ENCODE data around the gene PPIL6.

DNA sequence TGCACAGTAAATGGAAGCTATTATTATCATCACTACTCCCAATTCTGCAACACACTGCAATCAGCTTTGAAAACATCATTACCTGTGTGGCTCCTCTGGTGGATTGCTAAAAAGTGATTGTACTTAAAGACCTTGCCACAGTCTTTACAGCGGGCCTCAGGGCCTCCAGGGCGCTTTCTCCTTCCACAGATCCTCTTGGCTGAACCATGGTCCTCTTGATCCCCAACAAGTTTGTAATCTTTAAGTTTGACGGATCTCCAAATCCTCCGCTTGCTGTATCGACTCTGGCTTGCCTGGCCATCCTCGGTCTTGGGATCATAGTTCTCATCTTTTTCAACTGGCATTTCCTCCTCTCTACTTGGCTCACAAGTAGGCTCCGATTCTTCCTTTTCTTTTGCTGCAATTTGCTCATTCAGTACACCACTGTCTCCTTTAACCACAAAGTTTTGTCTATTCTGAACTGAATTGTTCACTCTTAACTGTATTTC is 40.6 kb upstream of the PPIL6 start:
- TF ChIP-seq, protein P1, sequence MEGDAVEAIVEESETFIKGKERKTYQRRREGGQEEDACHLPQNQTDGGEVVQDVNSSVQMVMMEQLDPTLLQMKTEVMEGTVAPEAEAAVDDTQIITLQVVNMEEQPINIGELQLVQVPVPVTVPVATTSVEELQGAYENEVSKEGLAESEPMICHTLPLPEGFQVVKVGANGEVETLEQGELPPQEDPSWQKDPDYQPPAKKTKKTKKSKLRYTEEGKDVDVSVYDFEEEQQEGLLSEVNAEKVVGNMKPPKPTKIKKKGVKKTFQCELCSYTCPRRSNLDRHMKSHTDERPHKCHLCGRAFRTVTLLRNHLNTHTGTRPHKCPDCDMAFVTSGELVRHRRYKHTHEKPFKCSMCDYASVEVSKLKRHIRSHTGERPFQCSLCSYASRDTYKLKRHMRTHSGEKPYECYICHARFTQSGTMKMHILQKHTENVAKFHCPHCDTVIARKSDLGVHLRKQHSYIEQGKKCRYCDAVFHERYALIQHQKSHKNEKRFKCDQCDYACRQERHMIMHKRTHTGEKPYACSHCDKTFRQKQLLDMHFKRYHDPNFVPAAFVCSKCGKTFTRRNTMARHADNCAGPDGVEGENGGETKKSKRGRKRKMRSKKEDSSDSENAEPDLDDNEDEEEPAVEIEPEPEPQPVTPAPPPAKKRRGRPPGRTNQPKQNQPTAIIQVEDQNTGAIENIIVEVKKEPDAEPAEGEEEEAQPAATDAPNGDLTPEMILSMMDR (IDR thresholded peaks at IDR 0.05; ENCODE audit: poor library complexity), result no peak
- TF ChIP-seq EZH2phosphoT487 (IDR thresholded peaks at IDR 0.05; ENCODE audit: low read depth, severe bottlenecking, unreplicated experiment), result no peak

Data from hepatocyte (in vitro differentiated cells).